Large intestine (tissue), 3 donors: ENCODE results near the gene PXDC1. TPM values are rescaled to one million over a fixed set of nuclear protein-coding genes. Genes with fewer than 3 reads are reported as not detected.

Source experiments
- DNase-seq, 2 donors: peaks; one replicate each; pipeline versions ENCODE4 v3.0.0 to v3.0.0-alpha.2; 2013
- H3K27ac ChIP-seq: one replicate; pipeline ENCODE4 v1.5.1; 2013; ENCODE audit warnings: low read length
- H3K27me3 ChIP-seq: 2 replicates; pipeline ENCODE4 v1.6.1; 2013; ENCODE audit warnings: low read length; ENCODE audit not compliant: control insufficient read depth, insufficient read depth
- H3K36me3 ChIP-seq: 2 replicates; pipeline ENCODE4 v1.6.1; 2013; ENCODE audit warnings: low read length; ENCODE audit not compliant: control insufficient read depth, insufficient read depth
- H3K4me1 ChIP-seq: one replicate; pipeline ENCODE4 v1.6.1; 2013; ENCODE audit warnings: low read length; ENCODE audit not compliant: control insufficient read depth, insufficient read depth
- H3K4me3 ChIP-seq: one replicate; pipeline ENCODE4 v1.5.1; 2013; ENCODE audit warnings: low read length
- H3K9me3 ChIP-seq: one replicate; pipeline ENCODE4 v1.6.1; 2013; ENCODE audit warnings: mild to moderate bottlenecking, low read depth, low read length, moderate library complexity; ENCODE audit not compliant: control insufficient read depth
- whole genome bisulfite sequencing: methylation state at CpG from one replicate; pipeline ENCODE4 v1.1.5; 2013; ENCODE audit warnings: low lambda C conversion rate; ENCODE audit not compliant: insufficient coverage; 5-methylcytosine and 5-hydroxymethylcytosine counted together
- polyA plus RNA-seq: library from polyadenylated mRNA; unstranded; fragments of 120-200 nt; gene quantifications from one replicate; pipeline ENCODE4 v1.2.1, GENCODE V29; 2013

PXDC1 gene
- polyA plus RNA-seq, 1 donor = 52.3 TPM

- peaks cover 2% of the 10 kb centered on the region for H3K9me3 ChIP-seq
- no peaks in the 10 kb centered on the region for H3K4me1 ChIP-seq
- WGBS = no CpG with 5 or more reads among the region's 9 CpGs
- H3K27me3 ChIP-seq = no peaks in the 10 kb centered on the region
- no peak overlapping the region for H3K4me3 ChIP-seq
- DNase-seq = no peak
- H3K36me3 ChIP-seq = peaks cover 79% of the 10 kb centered on the region
- no peak overlapping the region for H3K27ac ChIP-seq
Measured at GRCh38 chr6:3729603-3730344, 21.7 kb downstream of the PXDC1 start.

- no peak for DNase-seq
- peaks cover 2% of the 10 kb centered on the region for H3K9me3 ChIP-seq
- H3K36me3 ChIP-seq = peaks cover 81% of the 10 kb centered on the region
- no CpG with 5 or more reads among the region's 11 CpGs for WGBS
- H3K27me3 ChIP-seq = no peaks in the 10 kb centered on the region
- H3K4me1 ChIP-seq = no peaks in the 10 kb centered on the region
- H3K27ac ChIP-seq = no peak overlapping the region
- no peak overlapping the region for H3K4me3 ChIP-seq
Measured at GRCh38 chr6:3727593-3728108, 23.9 kb downstream of the PXDC1 start.

- no peaks in the 10 kb centered on the region for H3K4me1 ChIP-seq
- no peaks in the 10 kb centered on the region for H3K27me3 ChIP-seq
- H3K36me3 ChIP-seq = peaks cover 81% of the 10 kb centered on the region
- no peak overlapping the region for H3K4me3 ChIP-seq
- DNase-seq = no peak
- WGBS = no CpG with 5 or more reads among the region's 5 CpGs
- H3K27ac ChIP-seq = no peak overlapping the region
- H3K9me3 ChIP-seq = peaks cover 2% of the 10 kb centered on the region
Measured at GRCh38 chr6:3727036-3727435, 24.5 kb downstream of the PXDC1 start.

GRCh38 chr6:3726421-3726820, 25.1 kb downstream of the PXDC1 start:
- Histone ChIP-seq H3K4me1 (no peaks in the 10 kb centered on the region), H3K27ac (no peak overlapping the region), H3K9me3 (peaks cover 2% of the 10 kb centered on the region), H3K27me3 (no peaks in the 10 kb centered on the region), H3K36me3 (peaks cover 80% of the 10 kb centered on the region), H3K4me3 (no peak overlapping the region)
- WGBS = no CpG with 5 or more reads among the region's 13 CpGs
- DNase-seq = no peak

GRCh38 chr6:3725145-3726047, 26.1 kb downstream of the PXDC1 start:
- DNase-seq = no peak
- no peak overlapping the region for H3K27ac ChIP-seq
- no CpG with 5 or more reads among the region's 33 CpGs for WGBS
- no peaks in the 10 kb centered on the region for H3K27me3 ChIP-seq
- H3K4me1 ChIP-seq = no peaks in the 10 kb centered on the region
- H3K36me3 ChIP-seq = peaks cover 76% of the 10 kb centered on the region
- H3K4me3 ChIP-seq = no peak overlapping the region
- peaks cover 2% of the 10 kb centered on the region for H3K9me3 ChIP-seq

- H3K27me3 ChIP-seq = no peaks in the 10 kb centered on the region
- H3K27ac ChIP-seq = no peak overlapping the region
- H3K4me3 ChIP-seq = no peak overlapping the region
- peaks cover 71% of the 10 kb centered on the region for H3K36me3 ChIP-seq
- peaks cover 2% of the 10 kb centered on the region for H3K9me3 ChIP-seq
- H3K4me1 ChIP-seq = no peaks in the 10 kb centered on the region
- WGBS = no CpG with 5 or more reads among the region's 22 CpGs
- no peak for DNase-seq
Measured at GRCh38 chr6:3724451-3725144, 26.9 kb downstream of the PXDC1 start.

- Histone ChIP-seq H3K36me3 (peaks cover 71% of the 10 kb centered on the region), H3K4me1 (no peaks in the 10 kb centered on the region), H3K27me3 (no peaks in the 10 kb centered on the region), H3K27ac (no peak overlapping the region), H3K4me3 (no peak overlapping the region), H3K9me3 (peaks cover 2% of the 10 kb centered on the region)
- no peak for DNase-seq
- no CpG with 5 or more reads among the region's 18 CpGs for WGBS
Measured at GRCh38 chr6:3723966-3724365, 27.5 kb downstream of the PXDC1 start.

- Histone ChIP-seq H3K4me1 (no peaks in the 10 kb centered on the region), H3K27me3 (no peaks in the 10 kb centered on the region), H3K27ac (no peak overlapping the region), H3K4me3 (no peak overlapping the region), H3K9me3 (peaks cover 2% of the 10 kb centered on the region), H3K36me3 (peaks cover 67% of the 10 kb centered on the region)
- WGBS = no CpG with 5 or more reads among the region's 8 CpGs
- DNase-seq = no peak
Measured at GRCh38 chr6:3723251-3723650, 28.3 kb downstream of the PXDC1 start.

- Histone ChIP-seq H3K27ac (no peak overlapping the region), H3K4me3 (no peak overlapping the region), H3K9me3 (peaks cover 2% of the 10 kb centered on the region), H3K27me3 (no peaks in the 10 kb centered on the region), H3K36me3 (peaks cover 62% of the 10 kb centered on the region), H3K4me1 (no peaks in the 10 kb centered on the region)
- no peak for DNase-seq
- WGBS = no CpG with 5 or more reads among the region's 9 CpGs
Measured at GRCh38 chr6:3722785-3723184, 28.7 kb downstream of the PXDC1 start.
